GM23248 (cell line): ENCODE measurements around the gene PGBD2.
"Not testable (repeated sequence)": the region's sequence is repeated elsewhere in the genome, so short reads cannot be mapped to it uniquely, and the experiment has no call there.

Source experiments
- EZH2 ChIP-seq: fragments of 200-600 bp; sonication (generic); IDR thresholded peaks from 2 replicates; pipeline ENCODE4 v1.6.1; 2018; ENCODE audit warnings: antibody characterized with exemption, mild to moderate bottlenecking; ENCODE audit not compliant: insufficient read depth, poor library complexity, severe bottlenecking
- EZH2phosphoT487 ChIP-seq: fragments of 200-600 bp; sonication (generic); IDR thresholded peaks from 2 replicates; pipeline ENCODE4 v1.6.1; 2018; ENCODE audit warnings: antibody characterized with exemption, moderate library complexity, mild to moderate bottlenecking, low read depth; ENCODE audit not compliant: insufficient read depth

DNA sequence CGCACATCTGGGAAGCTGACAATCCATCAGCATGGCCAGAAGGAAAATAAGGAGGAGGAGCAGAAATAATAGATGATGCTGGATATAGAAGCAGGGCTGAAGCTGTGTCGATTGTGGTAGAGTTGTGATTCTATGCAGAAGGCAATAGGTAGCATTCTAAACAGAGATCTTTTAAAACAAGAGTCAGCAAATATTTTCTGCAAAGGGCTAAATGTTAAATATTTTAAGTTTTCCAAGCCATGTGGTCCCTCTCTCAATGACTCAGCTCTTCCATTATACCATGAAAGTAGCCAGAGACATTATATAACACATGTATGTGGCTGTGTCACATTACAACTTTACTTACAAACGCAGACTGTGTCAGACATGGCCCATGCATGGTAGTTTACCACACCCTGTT lies 21.2 kb downstream of the PGBD2 start:
- not testable (repeated sequence) for TF ChIP-seq EZH2, EZH2phosphoT487
